Endothelial cell of umbilical vein (primary cell): ENCODE results near the gene SLC6A9. TPM values are rescaled to one million over a fixed set of nuclear protein-coding genes. Genes with fewer than 3 reads are reported as not detected.

Experiments
- BruUV-seq: library from RNA; stranded (reverse); fragments of 400-500 nt; replicated peaks from 2 replicates; lab custom pipeline; 2021; lab: Mats Ljungman, UMichigan
- CTCF ChIA-PET: fragments of 300-600, 350-600 bp; sonication (Branson Sonifier 250); formaldehyde crosslinking; loops from one replicate; lab custom pipeline; 2021; ENCODE audit warnings: antibody characterized with exemption, inconsistent platforms; lab: Charles Lee
- POLR2A ChIA-PET: fragments of 300-600, 350-600 bp; sonication (Branson Sonifier 250); formaldehyde crosslinking; loops from one replicate; lab custom pipeline; 2021; ENCODE audit warnings: antibody characterized with exemption, inconsistent platforms; lab: Charles Lee
- DNase-seq: peaks from one replicate; pipeline ENCODE4 v3.0.0-alpha.2; 2011; ENCODE audit warnings: low read depth, low spot score
- FAIRE-seq: peaks from 2 replicates; lab custom pipeline; 2011; peaks lifted over from hg19 to GRCh38; lab: Jason Lieb, UNC
- H2AFZ ChIP-seq: 2 replicates; pipeline ENCODE4 v1.6.0; 2012; ENCODE audit warnings: low read depth, low read length, control low read depth, inconsistent platforms
- H3K27ac ChIP-seq: 2 replicates; pipeline ENCODE4 v1.5.1; 2011; ENCODE audit warnings: low read depth, mild to moderate bottlenecking, control low read depth, low read length, moderate library complexity; ENCODE audit not compliant: insufficient read depth
- H3K27me3 ChIP-seq, 2 experiments: 2 replicates each; pipeline versions ENCODE4 v1.6.0 to v1.6.1; 2011; ENCODE audit warnings: low read length in 2 of 2, mixed read lengths in 1 of 2; ENCODE audit not compliant: control insufficient read depth in 2 of 2, insufficient read depth in 2 of 2
- H3K36me3 ChIP-seq, 2 experiments: 2 replicates in 1 of 2; 3 replicates in 1 of 2; pipeline ENCODE4 v1.5.1; 2011; ENCODE audit warnings: low read length in 2 of 2, mild to moderate bottlenecking in 1 of 2, moderate library complexity in 1 of 2; ENCODE audit not compliant: control insufficient read depth in 2 of 2, insufficient read depth in 2 of 2; ENCODE audit errors: extremely low read depth in 1 of 2
- H3K4me1 ChIP-seq: 3 replicates; pipeline ENCODE4 v1.5.1; 2011; ENCODE audit warnings: mild to moderate bottlenecking, low read length; ENCODE audit not compliant: control insufficient read depth, insufficient read depth; ENCODE audit errors: extremely low read depth
- H3K4me2 ChIP-seq: 2 replicates; pipeline ENCODE4 v1.6.1; 2011; ENCODE audit warnings: low read length, control low read depth, mixed read lengths; ENCODE audit not compliant: insufficient read depth
- H3K4me3 ChIP-seq, 3 experiments: fragments of 200-600 bp in 1 of 3; sonication (generic), shearing (Covaris generic) in 1 of 3; replicated peaks in 1 of 3; 2 replicates each; pipeline ENCODE4 v1.5.1; 2011 to 2016; ENCODE audit warnings: control low read depth in 3 of 3, low read length in 3 of 3, mild to moderate bottlenecking in 2 of 3, inconsistent platforms in 1 of 3, low read depth in 1 of 3, moderate library complexity in 1 of 3; ENCODE audit not compliant: insufficient read depth in 1 of 3
- H3K79me2 ChIP-seq: 2 replicates; pipeline ENCODE4 v1.6.0; 2012; ENCODE audit warnings: low read length, inconsistent platforms; ENCODE audit not compliant: control insufficient read depth, insufficient read depth
- H3K9ac ChIP-seq: replicated peaks from 2 replicates; pipeline ENCODE3; 2011; ENCODE audit warnings: low read length, control low read depth; ENCODE audit not compliant: insufficient read depth; ENCODE audit errors: extremely low read depth
- H3K9me1 ChIP-seq: replicated peaks from 3 replicates; pipeline ENCODE4 v1.6.0; 2011; ENCODE audit warnings: mild to moderate bottlenecking, low read length; ENCODE audit not compliant: control insufficient read depth, insufficient read depth; ENCODE audit errors: extremely low read depth
- H3K9me3 ChIP-seq: replicated peaks from 2 replicates; pipeline ENCODE4 v1.5.1; 2012; ENCODE audit warnings: low read length, inconsistent platforms; ENCODE audit not compliant: control insufficient read depth, insufficient read depth
- H4K20me1 ChIP-seq: replicated peaks from 2 replicates; pipeline ENCODE3; 2011; ENCODE audit warnings: mild to moderate bottlenecking, low read length; ENCODE audit not compliant: control insufficient read depth, insufficient read depth; ENCODE audit errors: extremely low read depth
- EZH2 ChIP-seq: IDR thresholded peaks from 2 replicates; pipeline ENCODE4 v1.6.1; 2012; ENCODE audit warnings: borderline replicate concordance, low read depth, mild to moderate bottlenecking, moderate library complexity, low read length, inconsistent platforms; ENCODE audit not compliant: severe bottlenecking
- FOS ChIP-seq: IDR thresholded peaks from 2 replicates; pipeline ENCODE4 v1.6.1; 2011; ENCODE audit warnings: mild to moderate bottlenecking, low read length, moderate library complexity, borderline replicate concordance; ENCODE audit not compliant: insufficient read depth
- GATA2 ChIP-seq: IDR thresholded peaks from 2 replicates; pipeline ENCODE4 v1.7.0; 2011; ENCODE audit warnings: low read depth, mild to moderate bottlenecking, moderate library complexity, mixed read lengths, low read length; ENCODE audit not compliant: insufficient read length, insufficient read depth
- JUN ChIP-seq: IDR thresholded peaks from 2 replicates; pipeline ENCODE4 v1.6.1; 2011; ENCODE audit warnings: borderline replicate concordance, low read depth; ENCODE audit not compliant: insufficient read length, insufficient read depth
- MYC ChIP-seq: IDR thresholded peaks from one replicate; pipeline ENCODE4 v1.6.1; 2011; ENCODE audit warnings: mild to moderate bottlenecking, low read depth, low read length
- POLR2A ChIP-seq: IDR thresholded peaks from 2 replicates; pipeline ENCODE4 v1.6.1; 2012; ENCODE audit warnings: low read depth, mild to moderate bottlenecking, control low read depth, low read length
- POLR2AphosphoS5 ChIP-seq: IDR thresholded peaks from 2 replicates; pipeline ENCODE4 v1.6.1; 2012; ENCODE audit warnings: low read depth, mild to moderate bottlenecking, control low read depth, low read length, moderate library complexity; ENCODE audit not compliant: insufficient read depth
- dilution Hi-C: fragments of 300-500 bp; cut with MboI; formaldehyde crosslinking; loops from one replicate; pipeline ENCODE4 v1.15.0; 2019; ENCODE audit warnings: low sequenced_read_pairs; ENCODE audit not compliant: extremely low pct_ligation_motif_present
- intact Hi-C: fragments of 100-400 bp; cut with micrococcal nuclease; formaldehyde crosslinking; loops from one replicate; pipeline ENCODE4 v1.10.0; 2022
- polyA plus RNA-seq, 4 experiments: library from polyadenylated mRNA; depleted of rRNA in 3 of 4; stranded (reverse) in 3 of 4; unstranded in 1 of 4; fragments of >200 nt; gene quantifications; 2 replicates each; pipeline versions ENCODE4 v1.2.1 to v1.2.3, GENCODE V29; 2011 to 2012; ENCODE audit warnings: missing spikeins in 1 of 4
- total RNA-seq: library from RNA; stranded (reverse); gene quantifications from 2 replicates; pipeline ENCODE4 v1.2.3, GENCODE V29; 2021
- TF ChIP-seq, protein P1 (sequence below): IDR thresholded peaks from 2 replicates; pipeline ENCODE4 v1.6.1; 2011; ENCODE audit not compliant: insufficient read depth, insufficient read length
- TF ChIP-seq, protein P2 (sequence below), 2 donors: IDR thresholded peaks; 1 replicate in 1 of 2; 2 replicates in 1 of 2; pipeline ENCODE4 v1.5.1; 2011; ENCODE audit warnings: low read length in 2 of 2, mild to moderate bottlenecking in 2 of 2, moderate library complexity in 2 of 2, control low read depth in 1 of 2, inconsistent platforms in 1 of 2, low read depth in 1 of 2; ENCODE audit not compliant: insufficient read depth in 1 of 2; ENCODE audit errors: extremely low read depth in 1 of 2

SLC6A9 gene
- total and polyA plus RNA-seq, 2 donors (not counting 3 experiments of a cell fraction or from before 2014, with no cell fraction given), result 0.80 to 1.5 TPM

DNA sequence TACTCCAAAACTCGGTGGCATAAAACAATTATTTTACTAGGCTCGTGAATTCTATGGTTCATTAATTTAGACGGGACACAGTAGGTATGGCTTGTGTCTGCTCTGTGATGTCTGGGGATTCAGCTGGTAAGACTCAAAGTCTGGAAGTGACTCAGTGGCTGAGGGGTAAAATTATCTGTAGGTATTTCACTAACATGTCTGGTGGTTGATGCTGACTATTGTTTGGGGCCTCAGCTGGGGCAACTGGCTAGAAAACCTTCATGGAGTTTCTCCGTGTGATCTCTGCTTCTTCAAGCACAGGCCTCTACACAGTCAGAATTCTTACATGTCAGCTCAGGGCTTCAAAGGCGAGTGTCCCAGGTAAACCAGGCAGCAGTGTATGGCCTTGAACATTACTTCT, 46.2 kb upstream of the SLC6A9 start:
- Histone ChIP-seq H4K20me1 (no peaks in the 10 kb centered on the region), H3K36me3 (no peaks in the 10 kb centered on the region), H3K4me1 (no peaks in the 10 kb centered on the region), H3K9ac (no peak overlapping the region), H2AFZ (no peak overlapping the region), H3K9me3 (no peaks in the 10 kb centered on the region), H3K9me1 (no peaks in the 10 kb centered on the region), H3K27ac (no peak overlapping the region), H3K79me2 (no peaks in the 10 kb centered on the region), H3K27me3 (peaks cover 3 to 8% of the 10 kb centered on the region in 2 experiments), H3K4me2 (no peak overlapping the region), H3K4me3 (no peak overlapping the region)
- no peak for DNase-seq
- no TSS peak for BruUV-seq
- intact Hi-C loops (no loop called here), dilution Hi-C loops (no loop called here)
- POLR2A ChIA-PET, result no interaction called here
- no peak for FAIRE-seq
- TF ChIP-seq, protein P1, sequence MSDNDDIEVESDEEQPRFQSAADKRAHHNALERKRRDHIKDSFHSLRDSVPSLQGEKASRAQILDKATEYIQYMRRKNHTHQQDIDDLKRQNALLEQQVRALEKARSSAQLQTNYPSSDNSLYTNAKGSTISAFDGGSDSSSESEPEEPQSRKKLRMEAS, result no peak
- TF ChIP-seq GATA2 (no peak), JUN (no peak), FOS (no peak), MYC (no peak), EZH2 (no peak), POLR2AphosphoS5 (no peak), POLR2A (no peak)
- TF ChIP-seq, protein P2, sequence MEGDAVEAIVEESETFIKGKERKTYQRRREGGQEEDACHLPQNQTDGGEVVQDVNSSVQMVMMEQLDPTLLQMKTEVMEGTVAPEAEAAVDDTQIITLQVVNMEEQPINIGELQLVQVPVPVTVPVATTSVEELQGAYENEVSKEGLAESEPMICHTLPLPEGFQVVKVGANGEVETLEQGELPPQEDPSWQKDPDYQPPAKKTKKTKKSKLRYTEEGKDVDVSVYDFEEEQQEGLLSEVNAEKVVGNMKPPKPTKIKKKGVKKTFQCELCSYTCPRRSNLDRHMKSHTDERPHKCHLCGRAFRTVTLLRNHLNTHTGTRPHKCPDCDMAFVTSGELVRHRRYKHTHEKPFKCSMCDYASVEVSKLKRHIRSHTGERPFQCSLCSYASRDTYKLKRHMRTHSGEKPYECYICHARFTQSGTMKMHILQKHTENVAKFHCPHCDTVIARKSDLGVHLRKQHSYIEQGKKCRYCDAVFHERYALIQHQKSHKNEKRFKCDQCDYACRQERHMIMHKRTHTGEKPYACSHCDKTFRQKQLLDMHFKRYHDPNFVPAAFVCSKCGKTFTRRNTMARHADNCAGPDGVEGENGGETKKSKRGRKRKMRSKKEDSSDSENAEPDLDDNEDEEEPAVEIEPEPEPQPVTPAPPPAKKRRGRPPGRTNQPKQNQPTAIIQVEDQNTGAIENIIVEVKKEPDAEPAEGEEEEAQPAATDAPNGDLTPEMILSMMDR (IDR thresholded peaks at IDR 0.05; ENCODE audit: extremely low read depth in 1 of 2, insufficient read depth in 1 of 2, low read depth in 1 of 2, low read length in 2 of 2), result no peak
- CTCF ChIA-PET, result no interaction called here
